SKM-1 (cell line): ENCODE data around the gene SPOCK1.

ENCODE experiments used
- DNase-seq: peaks from one replicate; lab custom pipeline; 2025; ENCODE audit not compliant: unreplicated experiment; lab: John Stamatoyannopoulos, UW

Gene SPOCK1

GRCh38 chr5:137122558-137122957 lies 376.6 kb downstream of the SPOCK1 start:
- DNase-seq = no peak

GRCh38 chr5:137122075-137122474 lies 377.1 kb downstream of the SPOCK1 start:
- DNase-seq = no peak

GRCh38 chr5:137119321-137119720 lies 379.8 kb downstream of the SPOCK1 start:
- DNase-seq = no peak

GRCh38 chr5:137118629-137119028 lies 380.5 kb downstream of the SPOCK1 start:
- DNase-seq = no peak

GRCh38 chr5:137115152-137115551 lies 384.0 kb downstream of the SPOCK1 start:
- no peak for DNase-seq

DNA sequence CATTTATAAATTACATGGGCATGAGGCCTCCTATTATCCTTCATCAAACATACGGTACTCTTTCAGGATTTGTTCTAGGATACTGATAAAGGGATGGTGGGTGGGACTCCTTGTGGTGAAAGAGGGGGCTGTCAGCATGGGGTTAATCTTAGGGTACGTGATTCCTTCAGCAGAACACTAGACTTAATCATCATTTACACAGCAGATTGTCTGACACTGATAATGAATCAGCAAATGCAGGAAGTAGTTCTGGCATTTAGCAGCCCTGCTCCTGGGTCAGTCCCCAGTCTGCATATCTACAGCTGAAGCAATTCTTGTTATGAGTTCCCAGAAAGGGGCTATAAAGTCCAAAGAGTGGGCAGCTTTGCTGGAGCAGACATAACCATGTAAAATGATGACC lies 384.6 kb downstream of the SPOCK1 start:
- no peak for DNase-seq

DNA sequence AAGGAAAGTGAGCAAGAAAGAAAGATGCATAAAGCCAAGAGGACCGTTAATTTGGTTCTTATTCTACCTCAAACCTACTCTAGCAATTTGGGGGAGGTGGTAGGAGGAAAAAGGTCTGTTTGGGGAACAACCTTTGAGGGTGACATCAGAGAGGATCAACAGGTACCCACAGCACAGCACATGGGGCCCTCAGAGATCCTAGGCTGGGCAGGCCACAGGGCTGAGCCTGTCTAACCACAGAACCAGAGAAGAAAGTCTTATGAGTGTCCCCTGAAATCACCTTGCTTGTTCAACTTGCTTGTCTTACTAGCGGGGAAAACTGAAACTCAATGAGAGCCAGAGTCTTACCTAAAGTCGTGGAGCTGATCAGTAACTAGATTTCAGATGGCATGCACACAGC lies 385.2 kb downstream of the SPOCK1 start:
- DNase-seq = no peak

- no peak for DNase-seq
Measured at GRCh38 chr5:137113161-137113560, 386.0 kb downstream of the SPOCK1 start.

DNA sequence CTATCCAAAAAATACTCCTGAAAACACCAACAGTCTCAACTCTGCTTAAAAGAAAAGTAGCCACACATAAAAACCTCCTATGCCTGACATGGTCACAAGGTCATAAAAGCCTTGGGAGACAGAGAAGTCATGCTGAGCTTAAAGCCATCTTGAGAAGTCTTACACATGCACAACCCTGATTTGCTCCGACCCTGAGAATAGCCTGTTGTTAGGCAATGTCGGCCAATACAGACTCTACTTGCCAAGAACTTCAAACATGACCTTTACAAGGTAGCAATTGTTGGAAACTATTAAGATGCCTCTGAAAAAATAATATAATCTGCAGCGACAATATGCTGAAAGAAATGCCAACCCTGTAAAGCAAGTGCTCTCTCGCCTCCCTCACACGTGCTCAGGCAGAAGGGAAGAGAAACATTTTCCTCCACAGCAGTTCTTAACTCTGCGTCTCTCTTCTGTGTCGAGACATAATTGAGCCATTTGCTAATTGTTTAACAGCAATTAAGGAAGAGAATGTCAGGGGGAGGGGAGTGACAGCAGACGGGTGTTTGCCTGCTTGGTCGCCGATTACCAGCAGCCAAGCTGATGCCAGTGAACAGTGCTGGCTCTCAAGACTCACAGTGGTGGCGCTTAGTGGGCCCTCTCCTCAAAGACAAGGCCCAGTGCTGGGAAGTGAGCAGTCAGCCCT lies 393.6 kb downstream of the SPOCK1 start:
- DNase-seq = no peak

DNA sequence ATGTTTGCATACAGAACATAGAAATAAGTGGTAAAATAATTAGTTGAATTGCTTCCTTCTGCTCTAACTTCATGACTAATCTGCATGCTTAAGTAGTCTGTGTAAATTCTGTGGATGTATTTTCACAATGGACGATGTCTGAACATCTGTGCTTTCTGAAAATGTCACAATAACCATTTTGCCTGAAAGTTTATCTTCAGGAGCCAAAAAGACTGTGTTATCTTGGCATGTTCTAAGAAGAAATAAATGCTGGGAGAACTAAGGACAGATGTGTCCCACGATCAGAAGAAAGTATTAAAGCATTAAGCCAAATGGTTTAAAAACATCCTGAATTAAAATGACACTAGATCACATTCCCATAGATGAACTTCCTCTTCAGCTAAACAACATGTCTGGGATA lies 397.6 kb downstream of the SPOCK1 start:
- no peak for DNase-seq

- no peak for DNase-seq
Measured at GRCh38 chr5:137099651-137100050, 399.5 kb downstream of the SPOCK1 start.

- DNase-seq = no peak
Measured at GRCh38 chr5:137098663-137099062, 400.5 kb downstream of the SPOCK1 start.

DNA sequence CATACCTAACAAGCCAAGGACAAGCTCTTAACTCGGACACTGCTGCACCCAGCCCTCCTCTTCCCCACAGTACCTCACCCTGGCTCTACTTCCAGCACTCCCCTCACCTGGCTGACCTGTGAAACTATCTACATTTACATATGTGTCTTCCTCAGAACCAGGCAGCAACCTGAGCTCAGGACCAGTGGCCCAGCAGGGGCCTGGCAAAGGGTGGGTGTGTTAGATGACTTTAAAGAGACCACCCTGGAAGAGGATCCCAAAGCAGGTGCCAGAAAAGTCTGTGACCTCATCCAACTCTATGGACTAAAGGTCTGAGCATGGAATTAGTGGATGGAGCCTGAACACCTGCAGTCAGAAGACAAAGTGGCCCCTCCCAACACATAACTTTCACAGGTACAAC lies 400.9 kb downstream of the SPOCK1 start:
- DNase-seq = no peak

DNA sequence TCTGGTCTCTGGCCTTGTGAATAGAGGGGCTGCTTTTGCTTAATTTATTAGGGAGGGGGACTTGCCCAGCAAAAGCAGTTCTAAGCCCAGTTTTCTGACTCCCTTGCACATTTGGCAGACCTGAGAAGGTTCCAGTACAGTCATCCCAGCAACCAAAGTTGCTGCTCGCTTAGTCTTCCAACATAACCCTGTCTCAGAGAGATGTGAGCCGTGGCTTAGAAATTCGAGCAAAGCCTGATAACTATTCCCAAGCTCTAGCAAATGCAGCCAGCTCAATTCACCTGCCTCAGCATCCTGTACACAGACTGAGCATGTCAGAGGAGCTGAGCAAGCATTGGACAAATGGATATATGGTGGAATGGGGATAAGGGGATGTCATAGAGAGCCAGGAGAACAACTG lies 401.9 kb downstream of the SPOCK1 start:
- DNase-seq = no peak

DNA sequence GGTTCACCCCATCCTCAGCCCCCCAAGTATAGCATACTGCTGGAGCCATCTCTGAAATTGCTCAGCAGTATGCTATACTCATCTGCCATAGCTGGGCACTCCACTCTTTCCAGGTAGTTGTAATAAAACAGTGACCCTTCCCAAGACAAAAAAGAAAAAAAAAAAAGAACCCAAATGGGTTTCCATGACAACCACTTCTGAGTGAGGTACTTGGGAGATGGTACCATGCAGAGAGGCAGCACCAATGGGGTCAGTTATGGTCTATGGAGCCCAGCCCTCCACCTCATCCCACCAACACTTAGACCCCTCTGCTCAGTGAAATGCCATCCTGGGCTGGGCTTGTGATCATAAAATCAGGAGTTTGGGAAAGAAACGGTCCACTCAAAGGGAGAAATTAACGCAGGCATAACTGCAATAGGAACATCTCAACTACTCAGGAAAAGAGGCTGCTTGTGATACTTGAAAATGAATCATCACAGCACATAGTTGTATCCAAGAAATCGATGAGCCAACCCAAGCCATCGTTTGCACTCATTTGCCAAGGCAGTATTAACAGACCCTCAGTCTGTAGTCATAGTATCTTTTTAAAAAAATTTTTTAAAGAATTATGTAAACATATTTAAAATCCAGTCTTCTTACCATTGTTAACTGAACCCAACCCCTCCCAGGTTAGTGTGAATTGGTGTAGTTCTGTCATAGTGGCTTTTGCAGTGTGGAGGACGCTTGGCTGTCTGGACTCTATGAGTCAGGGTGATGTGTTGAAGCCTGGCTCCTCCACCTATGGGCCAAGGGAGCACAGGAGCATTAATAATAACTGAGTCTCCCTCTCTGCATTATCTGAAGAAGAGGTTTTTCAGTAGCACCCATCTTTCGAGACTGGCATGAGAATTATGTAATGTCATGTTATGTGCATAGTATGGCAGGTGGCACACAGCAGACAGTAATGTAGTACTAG lies 402.7 kb downstream of the SPOCK1 start:
- DNase-seq = no peak

DNA sequence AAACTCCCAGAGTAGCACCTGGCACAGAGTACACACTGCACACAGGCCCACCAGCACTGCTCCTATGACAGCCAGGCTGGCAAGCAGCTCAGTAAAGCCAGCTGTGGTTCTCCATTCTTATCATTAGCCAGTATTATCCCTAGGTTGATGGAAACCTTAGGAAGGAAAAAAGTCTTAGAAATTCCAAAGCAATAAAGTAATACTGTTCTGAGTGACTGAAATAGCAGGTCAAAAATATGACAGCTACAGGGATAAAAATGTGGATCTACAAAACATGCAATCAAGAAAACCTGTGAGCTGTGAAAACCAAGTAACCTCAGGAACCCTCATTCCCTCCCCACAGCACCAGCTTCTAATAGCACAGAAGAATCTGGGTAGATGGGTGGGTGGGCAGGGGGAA lies 403.5 kb downstream of the SPOCK1 start:
- no peak for DNase-seq

DNA sequence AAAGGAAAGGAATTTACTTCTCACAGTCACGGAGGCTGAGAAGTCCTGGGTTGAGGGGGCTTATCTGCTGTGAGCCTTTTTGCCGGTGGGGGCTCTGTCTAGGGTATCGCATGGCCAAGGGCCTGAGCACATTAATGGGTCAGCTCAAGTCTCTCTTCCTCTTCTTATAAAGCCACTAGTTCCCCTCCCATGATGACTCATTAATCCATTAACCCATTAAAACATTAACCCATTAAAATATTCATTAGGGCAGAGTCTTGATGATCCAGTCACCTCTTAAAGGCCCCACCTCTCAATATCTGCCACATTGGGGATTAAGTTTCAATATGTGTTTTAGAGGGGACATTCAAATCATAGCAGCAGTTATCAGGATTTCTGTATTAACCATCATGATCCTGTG lies 406.3 kb downstream of the SPOCK1 start:
- DNase-seq = no peak

GRCh38 chr5:137091472-137091871 lies 407.7 kb downstream of the SPOCK1 start:
- DNase-seq = no peak

DNA sequence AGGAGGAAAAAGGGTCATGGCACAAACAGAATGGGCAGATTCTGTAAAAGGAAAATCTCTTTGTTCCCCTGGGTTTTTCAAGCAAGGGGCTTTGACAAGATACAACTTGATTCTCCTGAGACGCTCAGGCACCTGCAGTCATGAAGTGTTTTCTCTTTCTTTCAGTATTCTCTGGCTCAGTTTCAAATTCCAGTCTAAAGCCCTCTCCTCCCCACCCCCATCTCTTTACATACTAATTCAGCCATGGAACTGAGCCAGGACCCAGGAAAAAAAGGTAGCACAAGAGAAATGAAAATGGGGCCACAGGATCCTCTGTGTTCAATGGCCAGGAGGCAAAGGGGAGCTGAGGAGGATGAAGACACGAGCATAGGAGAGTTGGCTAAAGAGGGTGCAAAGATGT lies 408.4 kb downstream of the SPOCK1 start:
- no peak for DNase-seq

GRCh38 chr5:137090151-137090550 lies 409.0 kb downstream of the SPOCK1 start:
- no peak for DNase-seq

- no peak for DNase-seq
Measured at GRCh38 chr5:137088175-137088574, 411.0 kb downstream of the SPOCK1 start.

GRCh38 chr5:137086342-137086741 lies 412.8 kb downstream of the SPOCK1 start:
- no peak for DNase-seq
